ENCODE results near the gene PKMYT1.

Gene PKMYT1

DNA sequence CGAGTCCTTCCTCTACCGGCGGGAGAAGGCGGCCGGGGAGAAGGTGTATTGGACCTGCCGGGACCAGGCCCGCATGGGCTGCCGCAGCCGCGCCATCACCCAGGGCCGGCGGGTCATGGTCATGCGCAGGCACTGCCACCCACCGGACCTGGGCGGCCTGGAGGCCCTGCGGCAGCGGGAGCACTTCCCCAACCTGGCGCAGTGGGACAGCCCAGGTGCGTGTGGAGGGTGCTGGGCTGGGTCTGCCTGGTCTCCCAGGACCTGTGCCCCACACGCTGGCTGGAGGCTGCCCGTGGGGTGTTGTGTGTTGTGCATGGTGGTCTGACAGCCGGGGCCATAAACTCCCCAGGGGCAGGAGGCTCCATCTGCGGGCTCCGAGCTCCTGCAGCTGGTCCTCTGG lies 43.1 kb downstream of the PKMYT1 start:
- no peaks in the 10 kb centered on the region for H3K27me3 ChIP-seq (ENCODE audit: control insufficient read depth, low read length)
- no peak overlapping the region for H3K27ac ChIP-seq (ENCODE audit: low read depth, low read length)
- H3K4me1 ChIP-seq (ENCODE audit: control insufficient read depth, low read length), result no peaks in the 10 kb centered on the region
- no peaks in the 10 kb centered on the region for H3K79me2 ChIP-seq (ENCODE audit: control insufficient read depth, low read length)
- no peaks in the 10 kb centered on the region for H3F3A ChIP-seq (ENCODE audit: control insufficient read depth, insufficient read depth)
- no peak overlapping the region for H3K4me2 ChIP-seq (ENCODE audit: low read length)
- TF ChIP-seq EZH2phosphoT487 (IDR thresholded peaks at IDR 0.05; ENCODE audit: borderline replicate concordance, low read length), result no peak
- TF ChIP-seq, protein P1, sequence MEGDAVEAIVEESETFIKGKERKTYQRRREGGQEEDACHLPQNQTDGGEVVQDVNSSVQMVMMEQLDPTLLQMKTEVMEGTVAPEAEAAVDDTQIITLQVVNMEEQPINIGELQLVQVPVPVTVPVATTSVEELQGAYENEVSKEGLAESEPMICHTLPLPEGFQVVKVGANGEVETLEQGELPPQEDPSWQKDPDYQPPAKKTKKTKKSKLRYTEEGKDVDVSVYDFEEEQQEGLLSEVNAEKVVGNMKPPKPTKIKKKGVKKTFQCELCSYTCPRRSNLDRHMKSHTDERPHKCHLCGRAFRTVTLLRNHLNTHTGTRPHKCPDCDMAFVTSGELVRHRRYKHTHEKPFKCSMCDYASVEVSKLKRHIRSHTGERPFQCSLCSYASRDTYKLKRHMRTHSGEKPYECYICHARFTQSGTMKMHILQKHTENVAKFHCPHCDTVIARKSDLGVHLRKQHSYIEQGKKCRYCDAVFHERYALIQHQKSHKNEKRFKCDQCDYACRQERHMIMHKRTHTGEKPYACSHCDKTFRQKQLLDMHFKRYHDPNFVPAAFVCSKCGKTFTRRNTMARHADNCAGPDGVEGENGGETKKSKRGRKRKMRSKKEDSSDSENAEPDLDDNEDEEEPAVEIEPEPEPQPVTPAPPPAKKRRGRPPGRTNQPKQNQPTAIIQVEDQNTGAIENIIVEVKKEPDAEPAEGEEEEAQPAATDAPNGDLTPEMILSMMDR (IDR thresholded peaks at IDR 0.05; ENCODE audit: low read depth, low read length, poor library complexity, severe bottlenecking), result no peak
- H3K9me3 ChIP-seq (ENCODE audit: control insufficient read depth, insufficient read depth, low read length), result no peaks in the 10 kb centered on the region
- no peaks in the 10 kb centered on the region for H4K20me1 ChIP-seq (ENCODE audit: control insufficient read depth, insufficient read depth, low read depth, low read length)
- no peak overlapping the region for H3K4me3 ChIP-seq (ENCODE audit: low read length)
- H3K36me3 ChIP-seq (ENCODE audit: control insufficient read depth, low read length), result peaks cover 5% of the 10 kb centered on the region; the same call in 1 of the 2 replicates
- H3K9me2 ChIP-seq (replicated peaks; ENCODE audit: control insufficient read depth, low read length), result no peaks in the 10 kb centered on the region

DNA sequence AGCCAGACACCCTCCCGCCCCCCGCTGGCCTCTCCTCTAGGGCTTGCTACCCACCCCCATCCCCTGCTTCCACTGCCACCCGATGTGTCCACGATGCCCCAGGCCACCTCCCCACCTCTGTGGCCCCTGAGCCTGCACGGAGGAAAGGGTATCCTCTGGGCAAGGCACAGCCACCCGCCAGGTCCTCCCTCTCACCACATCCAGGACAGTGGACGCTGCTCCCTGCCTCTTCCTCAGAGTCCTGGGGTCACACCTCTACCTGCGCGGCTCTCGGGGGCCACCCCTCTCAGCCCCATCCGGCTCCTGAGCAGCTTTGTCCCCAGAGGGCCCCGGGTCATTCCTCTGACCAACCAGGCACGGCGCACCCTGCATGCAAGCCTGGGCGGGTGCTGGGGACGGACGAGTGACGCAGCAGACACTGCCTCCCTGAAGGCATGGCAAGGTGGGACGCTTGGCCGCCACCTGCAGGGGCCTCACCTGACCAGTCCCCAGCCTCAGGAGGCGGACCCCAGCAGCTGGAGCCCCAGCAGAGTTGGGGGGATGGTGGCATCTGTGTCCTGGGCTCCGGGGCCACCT lies 43.7 kb downstream of the PKMYT1 start:
- Histone ChIP-seq H3F3A (ENCODE audit: control insufficient read depth, insufficient read depth) (no peaks in the 10 kb centered on the region), H3K9me2 (replicated peaks; ENCODE audit: control insufficient read depth, low read length) (no peaks in the 10 kb centered on the region), H3K27me3 (ENCODE audit: control insufficient read depth, low read length) (no peaks in the 10 kb centered on the region), H3K9me3 (ENCODE audit: control insufficient read depth, insufficient read depth, low read length) (no peaks in the 10 kb centered on the region), H3K27ac (ENCODE audit: low read depth, low read length) (no peak overlapping the region), H3K79me2 (ENCODE audit: control insufficient read depth, low read length) (no peaks in the 10 kb centered on the region), H3K4me2 (ENCODE audit: low read length) (no peak overlapping the region), H4K20me1 (ENCODE audit: control insufficient read depth, insufficient read depth, low read depth, low read length) (no peaks in the 10 kb centered on the region), H3K36me3 (ENCODE audit: control insufficient read depth, low read length) (0 out of 2 replicates have a peak, but pooled peaks cover 5% of the 10 kb centered on the region), H3K4me3 (ENCODE audit: low read length) (no peak overlapping the region), H3K4me1 (ENCODE audit: control insufficient read depth, low read length) (no peaks in the 10 kb centered on the region)
- TF ChIP-seq, protein P1 (IDR thresholded peaks at IDR 0.05; ENCODE audit: low read depth, low read length, poor library complexity, severe bottlenecking), result no peak
- TF ChIP-seq EZH2phosphoT487 (IDR thresholded peaks at IDR 0.05; ENCODE audit: borderline replicate concordance, low read length), result no peak

DNA sequence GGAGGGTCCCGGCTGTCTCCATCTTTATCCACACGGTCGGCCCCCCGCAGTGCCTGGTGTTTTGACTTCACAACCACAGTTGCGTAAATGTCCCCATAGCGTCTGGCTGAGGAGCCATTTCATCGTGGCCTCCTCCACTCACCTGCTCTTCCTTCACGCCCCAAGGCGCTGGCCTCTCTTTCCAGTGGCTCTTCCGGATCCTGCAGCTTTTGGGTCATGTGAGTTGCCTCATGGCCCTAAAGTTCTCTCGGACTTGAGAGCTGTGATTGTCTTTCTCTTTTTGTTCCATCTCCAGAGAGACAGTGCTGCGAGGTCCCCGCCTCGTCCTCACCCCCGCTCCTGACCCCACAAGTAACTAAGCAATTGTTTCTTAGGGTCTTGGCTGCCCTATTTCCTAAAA lies 45.8 kb downstream of the PKMYT1 start:
- Histone ChIP-seq H3F3A (ENCODE audit: control insufficient read depth, insufficient read depth) (no peaks in the 10 kb centered on the region), H3K36me3 (ENCODE audit: control insufficient read depth, low read length) (peaks cover 6% of the 10 kb centered on the region), H3K9me2 (replicated peaks; ENCODE audit: control insufficient read depth, low read length) (no peaks in the 10 kb centered on the region), H3K27me3 (ENCODE audit: control insufficient read depth, low read length) (no peaks in the 10 kb centered on the region), H3K4me3 (ENCODE audit: low read length) (no peak overlapping the region), H3K4me1 (ENCODE audit: control insufficient read depth, low read length) (no peaks in the 10 kb centered on the region), H3K79me2 (ENCODE audit: control insufficient read depth, low read length) (no peaks in the 10 kb centered on the region), H3K9me3 (ENCODE audit: control insufficient read depth, insufficient read depth, low read length) (no peaks in the 10 kb centered on the region), H4K20me1 (ENCODE audit: control insufficient read depth, insufficient read depth, low read depth, low read length) (no peaks in the 10 kb centered on the region), H3K4me2 (ENCODE audit: low read length) (no peak overlapping the region), H3K27ac (ENCODE audit: low read depth, low read length) (no peak overlapping the region)
- TF ChIP-seq, protein P1 (IDR thresholded peaks at IDR 0.05; ENCODE audit: low read depth, low read length, poor library complexity, severe bottlenecking), result no peak
- no peak for TF ChIP-seq EZH2phosphoT487 (IDR thresholded peaks at IDR 0.05; ENCODE audit: borderline replicate concordance, low read length)

All from DOHH2 (cell line).